Loucy (cell line): ENCODE data around the gene STT3A.

Experiments used
- H2AFZ ChIP-seq: fragments of 200-600 bp; sonication (generic); 2 replicates; pipeline ENCODE4 v1.6.0; 2016; ENCODE audit warnings: antibody characterized with exemption, mild to moderate bottlenecking, low read length, moderate library complexity
- H3F3A ChIP-seq: fragments of 200-600 bp; 2 replicates; pipeline ENCODE4 v1.6.0; 2016; ENCODE audit warnings: antibody characterized with exemption, low read depth, mild to moderate bottlenecking
- H3K27me3 ChIP-seq: fragments of 200-600 bp; sonication (generic); 2 replicates; pipeline ENCODE4 v1.6.1; 2014; ENCODE audit warnings: low read length, mild to moderate bottlenecking; ENCODE audit not compliant: insufficient read depth, poor library complexity, severe bottlenecking
- H3K36me3 ChIP-seq: fragments of 200-600 bp; sonication (generic); 2 replicates; pipeline ENCODE4 v1.6.1; 2016; ENCODE audit warnings: low read length; ENCODE audit not compliant: insufficient read depth
- H3K4me1 ChIP-seq: fragments of 200-600 bp; sonication (generic); 2 replicates; pipeline ENCODE4 v1.5.1; 2014; ENCODE audit warnings: low read length, mild to moderate bottlenecking; ENCODE audit not compliant: insufficient read depth, poor library complexity, severe bottlenecking
- H3K4me2 ChIP-seq: fragments of 200-600 bp; sonication (generic); 2 replicates; pipeline ENCODE4 v1.6.0; 2014; ENCODE audit warnings: antibody characterized with exemption, low read length, low read depth, mild to moderate bottlenecking; ENCODE audit not compliant: poor library complexity, severe bottlenecking
- H3K4me3 ChIP-seq: fragments of 200-600 bp; sonication (generic); 2 replicates; pipeline ENCODE4 v1.5.1; 2014; ENCODE audit warnings: low read length, mild to moderate bottlenecking, mixed read lengths; ENCODE audit not compliant: poor library complexity, severe bottlenecking
- H3K79me2 ChIP-seq: fragments of 200-600 bp; sonication (generic); 2 replicates; pipeline ENCODE4 v1.6.1; 2014; ENCODE audit warnings: low read length; ENCODE audit not compliant: insufficient read depth
- H3K9ac ChIP-seq: fragments of 200-600 bp; sonication (generic); 2 replicates; pipeline ENCODE4 v1.6.0; 2014; ENCODE audit warnings: mild to moderate bottlenecking, low read depth, low read length, moderate library complexity; ENCODE audit not compliant: poor library complexity, severe bottlenecking
- H3K9me2 ChIP-seq: fragments of 200-600 bp; sonication (generic); replicated peaks from 2 replicates; pipeline ENCODE4 v1.6.1; 2016; ENCODE audit warnings: low read depth, low read length, mixed read lengths
- H3K9me3 ChIP-seq: fragments of 200-600 bp; sonication (generic); 2 replicates; pipeline ENCODE4 v1.6.1; 2014; ENCODE audit warnings: mild to moderate bottlenecking, antibody characterized with exemption, low read length, low read depth; ENCODE audit not compliant: insufficient read depth
- H4K20me1 ChIP-seq: fragments of 200-600 bp; sonication (generic); 2 replicates; pipeline ENCODE4 v1.6.0; 2014; ENCODE audit warnings: antibody characterized with exemption, low read length, mild to moderate bottlenecking; ENCODE audit not compliant: insufficient read depth, poor library complexity, severe bottlenecking
- EZH2phosphoT487 ChIP-seq: fragments of 200-600 bp; IDR thresholded peaks from 2 replicates; pipeline ENCODE4 v1.6.1; 2018; ENCODE audit warnings: antibody characterized with exemption, mild to moderate bottlenecking, moderate library complexity, borderline replicate concordance
- TF ChIP-seq, protein P1 (sequence below): fragments of 200-600 bp; sonication (generic); conservative IDR thresholded peaks from 2 replicates; pipeline ENCODE4 v1.5.1; 2014; ENCODE audit warnings: mild to moderate bottlenecking, antibody characterized with exemption, low read length

STT3A gene

DNA sequence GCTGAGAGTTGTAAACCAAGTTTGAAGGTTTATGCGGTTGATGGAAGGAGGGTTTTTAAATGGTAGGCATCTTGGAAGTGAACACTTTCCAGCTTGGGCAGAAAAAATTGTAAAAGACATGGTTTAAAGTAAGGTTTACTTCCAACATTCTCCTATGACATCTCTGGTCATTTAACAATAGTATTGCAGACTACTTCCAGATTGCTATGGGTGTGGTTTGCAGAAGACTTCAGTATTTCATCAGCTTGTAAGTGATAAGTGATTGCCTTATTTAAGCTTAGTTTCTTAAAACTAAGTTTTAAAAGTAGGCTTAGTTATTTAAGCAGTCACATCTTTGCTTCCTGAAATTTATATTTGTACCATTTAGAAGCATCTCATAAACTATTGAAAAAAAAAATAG lies 7.2 kb upstream of the STT3A start:
- Histone ChIP-seq H3K79me2 (no peaks in the 10 kb centered on the region), H3K27me3 (no peaks in the 10 kb centered on the region), H3K9me2 (no peaks in the 10 kb centered on the region), H3K4me2 (no peak overlapping the region), H3K4me1 (no peaks in the 10 kb centered on the region), H4K20me1 (no peaks in the 10 kb centered on the region), H2AFZ (no peak overlapping the region), H3K4me3 (no peak overlapping the region), H3K9me3 (no peaks in the 10 kb centered on the region), H3F3A (no peaks in the 10 kb centered on the region), H3K36me3 (peaks cover 32% of the 10 kb centered on the region; the same call in 1 of the 2 replicates), H3K9ac (no peak overlapping the region)
- TF ChIP-seq, protein P1, sequence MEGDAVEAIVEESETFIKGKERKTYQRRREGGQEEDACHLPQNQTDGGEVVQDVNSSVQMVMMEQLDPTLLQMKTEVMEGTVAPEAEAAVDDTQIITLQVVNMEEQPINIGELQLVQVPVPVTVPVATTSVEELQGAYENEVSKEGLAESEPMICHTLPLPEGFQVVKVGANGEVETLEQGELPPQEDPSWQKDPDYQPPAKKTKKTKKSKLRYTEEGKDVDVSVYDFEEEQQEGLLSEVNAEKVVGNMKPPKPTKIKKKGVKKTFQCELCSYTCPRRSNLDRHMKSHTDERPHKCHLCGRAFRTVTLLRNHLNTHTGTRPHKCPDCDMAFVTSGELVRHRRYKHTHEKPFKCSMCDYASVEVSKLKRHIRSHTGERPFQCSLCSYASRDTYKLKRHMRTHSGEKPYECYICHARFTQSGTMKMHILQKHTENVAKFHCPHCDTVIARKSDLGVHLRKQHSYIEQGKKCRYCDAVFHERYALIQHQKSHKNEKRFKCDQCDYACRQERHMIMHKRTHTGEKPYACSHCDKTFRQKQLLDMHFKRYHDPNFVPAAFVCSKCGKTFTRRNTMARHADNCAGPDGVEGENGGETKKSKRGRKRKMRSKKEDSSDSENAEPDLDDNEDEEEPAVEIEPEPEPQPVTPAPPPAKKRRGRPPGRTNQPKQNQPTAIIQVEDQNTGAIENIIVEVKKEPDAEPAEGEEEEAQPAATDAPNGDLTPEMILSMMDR, result no peak
- TF ChIP-seq EZH2phosphoT487, result no peak

GRCh38 chr11:125586623-125587022 lies 6.0 kb upstream of the STT3A start:
- H3K36me3 ChIP-seq, result peaks cover 28% of the 10 kb centered on the region; the same call in 1 of the 2 replicates
- H3K79me2 ChIP-seq, result peaks cover 6% of the 10 kb centered on the region; the same call in 1 of the 2 replicates
- no peaks in the 10 kb centered on the region for H3K9me3 ChIP-seq
- peaks cover 3% of the 10 kb centered on the region for H3K4me1 ChIP-seq
- H3K4me2 ChIP-seq, result no peak overlapping the region
- H3F3A ChIP-seq, result no peaks in the 10 kb centered on the region
- no peak overlapping the region for H3K4me3 ChIP-seq
- no peak overlapping the region for H3K9ac ChIP-seq
- H2AFZ ChIP-seq, result no peak overlapping the region
- no peaks in the 10 kb centered on the region for H3K9me2 ChIP-seq
- H3K27me3 ChIP-seq, result no peaks in the 10 kb centered on the region
- no peaks in the 10 kb centered on the region for H4K20me1 ChIP-seq
- TF ChIP-seq, protein P1, result no peak
- TF ChIP-seq EZH2phosphoT487, result no peak

DNA sequence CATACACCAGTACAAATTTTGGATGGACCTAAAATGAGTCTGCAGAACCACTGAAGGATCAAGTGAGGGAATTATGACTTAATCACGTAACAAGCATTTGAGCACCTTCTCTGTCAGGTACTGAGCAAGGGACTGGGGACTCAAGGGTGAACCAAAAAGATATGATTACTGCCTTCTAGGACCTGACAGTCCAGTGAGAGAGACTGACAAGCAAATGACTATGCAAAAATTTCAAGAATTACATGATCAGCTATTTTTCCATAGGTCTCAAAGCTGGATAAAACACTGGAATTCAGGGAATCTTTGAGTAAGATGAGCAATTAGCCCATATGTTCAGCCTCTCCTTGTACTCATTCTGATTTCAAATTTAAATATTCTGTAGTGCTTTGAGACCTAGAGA lies 5.2 kb upstream of the STT3A start:
- peaks cover 23% of the 10 kb centered on the region; the same call in 1 of the 2 replicates for H3K36me3 ChIP-seq
- H3K4me2 ChIP-seq, result no peak overlapping the region
- H2AFZ ChIP-seq, result no peak overlapping the region
- H3K9ac ChIP-seq, result no peak overlapping the region
- peaks cover 5% of the 10 kb centered on the region for H3K4me1 ChIP-seq
- no peaks in the 10 kb centered on the region for H3K9me3 ChIP-seq
- peaks cover 11% of the 10 kb centered on the region; the same call in 1 of the 2 replicates for H3K79me2 ChIP-seq
- H3K4me3 ChIP-seq, result no peak overlapping the region
- H4K20me1 ChIP-seq, result no peaks in the 10 kb centered on the region
- H3F3A ChIP-seq, result no peaks in the 10 kb centered on the region
- H3K9me2 ChIP-seq, result no peaks in the 10 kb centered on the region
- no peaks in the 10 kb centered on the region for H3K27me3 ChIP-seq
- TF ChIP-seq, protein P1, result no peak
- TF ChIP-seq EZH2phosphoT487, result no peak
